Hematopoietic multipotent progenitor cell treated with erythropoietin and hydrocortisone succinate and interleukin-3 and kit ligand, for 17 days (in vitro differentiated cells): ENCODE measurements around the gene ACVR2B.
A peak's percentile ranks its signal among the peaks of the same experiment; 100 is the strongest.
"Not testable (repeated sequence)": the region's sequence is repeated elsewhere in the genome, so short reads cannot be mapped to it uniquely, and the experiment has no call there.

Experiments used
- DNase-seq: peaks from one replicate; pipeline ENCODE4 v3.0.0-alpha.2; 2015; ENCODE audit warnings: low spot score

ACVR2B gene

GRCh38 chr3:38453075-38453912 lies at the start of gene ACVR2B:
Gene ACVR2B, plus strand, starts transcription at chr3:38453890. Its CDS starts 433 bp downstream, at chr3:38454323.
- peak; percentile 54 for DNase-seq

- no peak for DNase-seq
Observed at GRCh38 chr3:38404286-38404685, 49.4 kb upstream of the ACVR2B start.

GRCh38 chr3:38411591-38411990 lies 42.1 kb upstream of the ACVR2B start:
- no peak for DNase-seq

- not testable (repeated sequence) for DNase-seq
Observed at GRCh38 chr3:38420758-38421157, 32.9 kb upstream of the ACVR2B start.

GRCh38 chr3:38421679-38422336 lies 31.9 kb upstream of the ACVR2B start:
- no peak for DNase-seq

- DNase-seq, result not testable (repeated sequence)
Observed at GRCh38 chr3:38426798-38427426, 26.8 kb upstream of the ACVR2B start.

GRCh38 chr3:38432871-38433658 lies 20.6 kb upstream of the ACVR2B start:
- DNase-seq, result not testable (repeated sequence)

GRCh38 chr3:38433661-38434060 lies 20.0 kb upstream of the ACVR2B start:
- not testable (repeated sequence) for DNase-seq

GRCh38 chr3:38438436-38439069 lies 15.1 kb upstream of the ACVR2B start:
- DNase-seq, result not testable (repeated sequence)

- DNase-seq, result not testable (repeated sequence)
Observed at GRCh38 chr3:38443205-38443604, 10.5 kb upstream of the ACVR2B start.

- no peak for DNase-seq
Observed at GRCh38 chr3:38446085-38446686, 7.5 kb upstream of the ACVR2B start.

GRCh38 chr3:38446812-38447211 lies 6.9 kb upstream of the ACVR2B start:
- no peak for DNase-seq

- DNase-seq, result no peak
Observed at GRCh38 chr3:38450853-38451252, 2.8 kb upstream of the ACVR2B start.

GRCh38 chr3:38453913-38454177 lies 155 bp downstream of the ACVR2B start:
- no peak for DNase-seq

- DNase-seq, result no peak
Observed at GRCh38 chr3:38454178-38454883, 641 bp downstream of the ACVR2B start.

GRCh38 chr3:38454884-38455638 lies 1.4 kb downstream of the ACVR2B start:
- no peak for DNase-seq

- no peak for DNase-seq
Observed at GRCh38 chr3:38455639-38456430, 2.1 kb downstream of the ACVR2B start.

- no peak for DNase-seq
Observed at GRCh38 chr3:38457111-38458003, 3.7 kb downstream of the ACVR2B start.
